Activated T-cell treated with anti-CD3 and anti-CD28 coated beads, Interleukin-2, amount 50 U/mL, for 72 hours (primary cell): ENCODE data around the gene KIF7. TPM values are rescaled to one million over a fixed set of nuclear protein-coding genes. Genes with fewer than 3 reads are reported as not detected.
A peak's percentile ranks its signal among the peaks of the same experiment; 100 is the strongest.
"Not testable (repeated sequence)": the region's sequence is repeated elsewhere in the genome, so short reads cannot be mapped to it uniquely, and the experiment has no call there.

Source experiments
- ATAC-seq, 2 donors: fragments of 150-1000 bp; cut with Tn5 transposase; replicated peaks in 1 of 2; 2 replicates each; pipeline ENCODE4 v1.10.0; 2021; ENCODE audit warnings: moderate library complexity in 2 of 2, mild to moderate bottlenecking in 1 of 2
- DNase-seq, 2 donors: peaks; one replicate each; pipeline ENCODE4 v3.0.0; 2021 to 2022; ENCODE audit warnings: mixed read lengths in 1 of 2
- H3K27ac Mint-ChIP-seq: one replicate; pipeline ENCODE4 v1.8.0; 2022; ENCODE audit warnings: mild to moderate bottlenecking, moderate library complexity, mixed read lengths
- H3K27me3 Mint-ChIP-seq: one replicate; pipeline ENCODE4 v1.8.0; 2022; ENCODE audit warnings: low read depth, mixed read lengths
- H3K36me3 Mint-ChIP-seq, 2 donors: one replicate each; pipeline ENCODE4 v1.8.0; 2022; ENCODE audit warnings: mixed read lengths in 2 of 2, mild to moderate bottlenecking in 1 of 2; ENCODE audit not compliant: insufficient read depth in 2 of 2
- H3K4me1 Mint-ChIP-seq: one replicate; pipeline ENCODE4 v1.8.0; 2022; ENCODE audit warnings: low read depth, mixed read lengths
- H3K4me3 Mint-ChIP-seq, 2 donors: one replicate each; pipeline ENCODE4 v1.8.0; 2022; ENCODE audit warnings: mild to moderate bottlenecking in 2 of 2, mixed read lengths in 2 of 2, moderate library complexity in 2 of 2
- H3K9me3 Mint-ChIP-seq, 2 donors: one replicate each; pipeline ENCODE4 v1.8.0; 2022; ENCODE audit warnings: mixed read lengths in 2 of 2
- total RNA-seq, 2 donors: library from RNA; stranded (reverse); gene quantifications; one replicate each; pipeline ENCODE4 v1.2.3, GENCODE V29; 2022

The KIF7 gene, protein sequence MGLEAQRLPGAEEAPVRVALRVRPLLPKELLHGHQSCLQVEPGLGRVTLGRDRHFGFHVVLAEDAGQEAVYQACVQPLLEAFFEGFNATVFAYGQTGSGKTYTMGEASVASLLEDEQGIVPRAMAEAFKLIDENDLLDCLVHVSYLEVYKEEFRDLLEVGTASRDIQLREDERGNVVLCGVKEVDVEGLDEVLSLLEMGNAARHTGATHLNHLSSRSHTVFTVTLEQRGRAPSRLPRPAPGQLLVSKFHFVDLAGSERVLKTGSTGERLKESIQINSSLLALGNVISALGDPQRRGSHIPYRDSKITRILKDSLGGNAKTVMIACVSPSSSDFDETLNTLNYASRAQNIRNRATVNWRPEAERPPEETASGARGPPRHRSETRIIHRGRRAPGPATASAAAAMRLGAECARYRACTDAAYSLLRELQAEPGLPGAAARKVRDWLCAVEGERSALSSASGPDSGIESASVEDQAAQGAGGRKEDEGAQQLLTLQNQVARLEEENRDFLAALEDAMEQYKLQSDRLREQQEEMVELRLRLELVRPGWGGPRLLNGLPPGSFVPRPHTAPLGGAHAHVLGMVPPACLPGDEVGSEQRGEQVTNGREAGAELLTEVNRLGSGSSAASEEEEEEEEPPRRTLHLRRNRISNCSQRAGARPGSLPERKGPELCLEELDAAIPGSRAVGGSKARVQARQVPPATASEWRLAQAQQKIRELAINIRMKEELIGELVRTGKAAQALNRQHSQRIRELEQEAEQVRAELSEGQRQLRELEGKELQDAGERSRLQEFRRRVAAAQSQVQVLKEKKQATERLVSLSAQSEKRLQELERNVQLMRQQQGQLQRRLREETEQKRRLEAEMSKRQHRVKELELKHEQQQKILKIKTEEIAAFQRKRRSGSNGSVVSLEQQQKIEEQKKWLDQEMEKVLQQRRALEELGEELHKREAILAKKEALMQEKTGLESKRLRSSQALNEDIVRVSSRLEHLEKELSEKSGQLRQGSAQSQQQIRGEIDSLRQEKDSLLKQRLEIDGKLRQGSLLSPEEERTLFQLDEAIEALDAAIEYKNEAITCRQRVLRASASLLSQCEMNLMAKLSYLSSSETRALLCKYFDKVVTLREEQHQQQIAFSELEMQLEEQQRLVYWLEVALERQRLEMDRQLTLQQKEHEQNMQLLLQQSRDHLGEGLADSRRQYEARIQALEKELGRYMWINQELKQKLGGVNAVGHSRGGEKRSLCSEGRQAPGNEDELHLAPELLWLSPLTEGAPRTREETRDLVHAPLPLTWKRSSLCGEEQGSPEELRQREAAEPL (N-terminal part only)
- total RNA-seq: 1 to 10 TPM; 1.4 to 1.8 TPM

DNA sequence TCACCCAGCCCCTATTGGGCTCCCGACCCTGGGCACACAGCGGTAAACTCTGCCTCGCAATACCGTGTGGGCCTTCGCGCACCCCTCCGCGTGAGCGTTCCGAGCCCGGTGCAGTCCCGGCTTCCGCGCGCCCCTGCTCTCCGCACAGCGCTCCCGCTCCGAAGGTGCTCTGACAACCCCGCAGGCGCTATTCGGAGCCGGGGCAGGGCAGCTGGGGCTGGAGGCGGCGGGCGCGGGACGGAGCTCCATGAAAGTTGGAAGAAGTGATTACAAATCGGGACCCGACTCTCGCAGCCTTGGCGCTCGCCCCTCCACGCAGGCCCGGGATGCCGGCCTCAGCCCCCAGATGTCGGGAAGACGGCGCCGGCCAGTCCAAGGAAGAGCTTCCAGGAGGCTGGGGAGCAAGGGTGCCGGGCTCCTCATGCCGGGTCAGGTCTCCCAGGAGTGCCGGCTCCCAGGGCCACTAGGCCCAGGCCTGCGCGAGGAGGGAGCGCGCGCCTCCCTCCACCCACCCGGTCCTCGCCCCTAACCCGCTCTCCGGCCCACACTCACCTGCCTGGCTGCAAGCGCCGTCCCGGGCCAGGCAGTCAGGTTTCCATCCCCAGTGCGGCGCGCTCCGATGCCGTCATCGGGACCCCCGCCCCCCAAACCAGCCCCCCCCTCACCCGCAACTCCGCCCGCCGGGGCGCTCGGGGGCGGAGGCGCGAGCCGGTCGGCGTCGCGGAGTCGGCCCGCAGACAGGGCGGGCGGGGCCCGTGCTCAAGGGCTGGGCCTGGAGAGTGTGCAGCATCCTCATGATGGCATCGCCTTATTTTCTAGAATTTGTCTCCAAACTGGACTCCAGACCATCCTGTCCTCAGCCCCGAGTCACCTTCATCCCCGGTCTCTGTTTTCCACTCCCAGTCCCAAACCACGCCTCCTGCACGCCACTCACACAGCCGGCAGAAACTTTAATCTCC is at the start of gene KIF7:
KIF7 (minus strand) TSS at position 621 of the 959 bp plus-strand sequence. CDS start 2,537 bp downstream, outside the sequence.
- Mint-ChIP-seq H3K27me3 (peaks cover 64% of the 10 kb centered on the region), H3K27ac (no peak within 1 kb of the TSS), H3K9me3 (no peaks in the 10 kb centered on the region), H3K4me1 (peaks cover 21% of the 10 kb centered on the region), H3K36me3 (no peaks in the 10 kb centered on the region), H3K4me3 (peak within 1 kb of the TSS; percentile 87 to 89)
- peak; percentile 76 to 78 for ATAC-seq
- peak; percentile 42 to 43 for DNase-seq

DNA sequence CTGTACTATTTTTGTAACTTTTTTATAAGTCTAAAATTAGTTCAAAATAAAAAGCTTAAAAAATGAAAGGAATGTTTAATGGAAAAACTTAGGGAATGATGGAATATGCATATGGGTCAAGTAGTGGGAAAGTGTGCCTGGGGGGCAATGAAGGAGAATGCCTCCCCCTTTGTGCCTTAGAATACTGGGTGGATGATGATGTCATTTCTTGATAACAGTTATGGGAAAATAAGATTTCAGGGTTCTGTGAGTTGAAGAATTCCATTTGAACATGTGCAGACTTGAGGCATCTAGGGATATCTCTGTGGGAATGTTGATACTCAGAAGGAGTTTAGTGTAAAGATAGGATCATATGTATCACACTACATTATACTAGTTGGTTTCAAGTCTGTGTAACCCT is 49.1 kb upstream of the KIF7 start:
- Mint-ChIP-seq H3K4me3 (no peak overlapping the region), H3K9me3 (no peaks in the 10 kb centered on the region), H3K4me1 (no peaks in the 10 kb centered on the region), H3K27me3 (peaks cover 40% of the 10 kb centered on the region), H3K36me3 (no peaks in the 10 kb centered on the region), H3K27ac (no peak overlapping the region)
- DNase-seq: no peak
- ATAC-seq: no peak

DNA sequence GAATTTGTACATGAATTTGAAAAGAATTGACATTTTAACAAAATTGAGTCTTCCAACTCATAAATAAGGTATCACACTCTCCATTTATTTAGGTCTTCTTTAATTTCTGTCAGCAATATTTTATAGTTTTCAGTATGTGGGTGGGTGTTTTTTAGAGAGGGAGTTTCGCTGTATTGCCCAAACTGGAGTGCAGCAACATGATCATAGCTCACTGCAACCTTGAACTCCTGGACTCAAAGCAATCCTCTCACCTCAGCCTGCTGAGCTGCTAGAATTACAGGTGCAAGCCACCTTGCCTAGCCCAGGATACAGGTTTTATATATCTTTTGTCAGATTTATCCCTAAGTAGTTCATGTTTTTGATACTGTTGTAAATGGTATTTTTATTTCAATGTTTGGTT is 39.9 kb upstream of the KIF7 start:
- DNase-seq (no peak), ATAC-seq (no peak)
- Mint-ChIP-seq H3K9me3 (no peaks in the 10 kb centered on the region), H3K27ac (no peak overlapping the region), H3K4me3 (no peak overlapping the region), H3K4me1 (peaks cover 6% of the 10 kb centered on the region), H3K36me3 (no peaks in the 10 kb centered on the region), H3K27me3 (peaks cover 10% of the 10 kb centered on the region)

DNA sequence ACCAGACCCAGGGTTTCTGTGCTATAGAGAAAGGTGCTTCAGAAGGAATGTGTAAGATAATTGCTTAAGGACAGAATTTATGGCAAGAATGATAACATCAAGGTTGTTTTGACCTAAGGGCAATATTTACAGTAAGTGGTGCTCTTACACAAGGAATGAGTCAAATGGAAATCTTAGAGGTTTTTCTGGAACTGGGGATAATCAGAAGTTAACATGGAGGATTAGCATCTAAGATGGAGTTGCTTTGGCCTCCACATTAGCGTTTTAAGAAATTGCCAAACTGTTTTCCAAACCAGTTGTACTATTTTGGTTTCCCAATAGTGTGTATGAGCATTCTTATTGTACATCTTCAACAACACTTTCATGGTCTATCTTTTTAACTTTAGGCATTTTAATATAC is 38.4 kb upstream of the KIF7 start:
- DNase-seq: no peak
- Mint-ChIP-seq H3K36me3 (no peaks in the 10 kb centered on the region), H3K4me3 (no peak overlapping the region), H3K27me3 (no peaks in the 10 kb centered on the region), H3K9me3 (no peaks in the 10 kb centered on the region), H3K4me1 (peaks cover 13% of the 10 kb centered on the region), H3K27ac (no peak overlapping the region)
- no peak for ATAC-seq

DNA sequence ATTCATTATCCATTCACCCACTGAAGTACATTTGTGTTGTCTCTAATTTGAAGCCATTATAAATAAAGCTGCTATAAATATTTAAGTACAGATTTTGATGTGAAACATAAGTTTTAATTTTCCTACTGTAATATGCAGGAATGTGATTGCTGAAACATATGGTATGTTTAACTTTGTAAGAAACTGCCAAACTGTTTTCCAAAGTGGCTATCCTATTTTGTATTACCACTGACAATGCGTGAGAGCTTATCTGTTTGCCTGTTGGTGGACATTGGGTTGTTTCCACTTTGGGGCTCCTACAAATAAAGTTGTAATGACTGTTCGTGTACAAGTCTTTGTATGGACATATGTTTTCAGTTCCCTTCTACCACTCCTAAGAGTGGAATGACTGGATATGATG is 37.8 kb upstream of the KIF7 start:
- Mint-ChIP-seq H3K27me3 (no peaks in the 10 kb centered on the region), H3K36me3 (no peaks in the 10 kb centered on the region), H3K4me3 (no peak overlapping the region), H3K27ac (no peak overlapping the region), H3K9me3 (no peaks in the 10 kb centered on the region), H3K4me1 (peaks cover 13% of the 10 kb centered on the region)
- DNase-seq: no peak
- ATAC-seq: no peak

DNA sequence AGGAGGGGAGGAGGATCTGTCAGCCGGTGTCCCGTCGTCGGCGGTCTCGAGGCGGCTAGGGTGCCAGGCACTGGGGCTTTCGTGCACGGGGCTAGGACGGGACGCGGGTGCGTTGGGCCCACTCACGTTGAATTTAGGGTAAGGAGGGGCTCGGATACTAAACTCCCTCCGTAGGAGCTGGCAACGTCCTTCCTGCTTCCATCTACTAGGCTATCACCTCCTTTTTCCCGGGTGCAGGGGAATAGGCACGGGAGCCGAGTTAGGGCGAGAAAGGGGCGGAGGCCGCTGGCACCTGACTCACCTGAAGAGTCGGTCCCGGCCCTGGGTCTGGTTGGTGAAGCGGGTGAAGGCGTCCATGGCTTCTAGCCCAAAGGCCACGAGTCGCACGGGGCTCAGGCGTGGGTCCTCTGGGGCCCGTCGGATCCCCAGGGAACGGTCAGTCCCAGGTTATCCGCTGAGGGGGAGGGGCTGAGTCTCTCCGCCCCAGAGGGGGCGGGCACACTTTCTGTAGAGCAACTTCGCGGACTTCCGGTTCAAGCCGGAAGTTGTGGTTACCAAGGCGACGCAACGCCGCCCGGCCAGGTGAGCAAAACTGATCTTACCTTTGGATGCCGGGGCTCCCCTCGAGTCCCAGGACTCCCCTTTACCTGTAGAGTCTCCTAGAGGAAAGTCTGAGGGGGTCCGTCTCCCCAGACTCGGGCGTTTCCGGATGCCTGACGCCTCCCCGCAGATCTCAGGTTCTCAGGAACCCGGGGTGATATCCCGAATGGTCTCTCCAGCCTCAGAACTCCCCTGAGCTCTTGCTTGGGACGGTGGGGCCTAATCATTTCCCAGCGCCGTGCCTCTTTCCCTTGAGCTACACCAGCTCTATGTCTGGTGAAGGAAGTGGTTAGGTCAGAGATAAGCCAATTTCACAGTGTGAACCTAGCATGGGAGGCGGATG is 35.3 kb upstream of the KIF7 start, which contains the start of the genes PEX11A and WDR93:
PEX11A (minus strand) TSS at position 479 of the 943 bp plus-strand sequence; CDS start at position 357, 122 bp downstream.
WDR93 (plus strand) TSS at position 536 of the 943 bp plus-strand sequence. CDS start 10,936 bp downstream, outside the sequence.
- H3K36me3 Mint-ChIP-seq: no peaks in the 10 kb centered on the region
- DNase-seq (peak; percentile 78 to 85), ATAC-seq (peak; percentile 94 to 97)
- H3K9me3 Mint-ChIP-seq: no peaks in the 10 kb centered on the region
- H3K27ac Mint-ChIP-seq: peak within 1 kb of the TSS; percentile 87
- no peaks in the 10 kb centered on the region for H3K27me3 Mint-ChIP-seq
- peaks cover 13% of the 10 kb centered on the region for H3K4me1 Mint-ChIP-seq
- H3K4me3 Mint-ChIP-seq: peak within 1 kb of the TSS; percentile 87 to 88

DNA sequence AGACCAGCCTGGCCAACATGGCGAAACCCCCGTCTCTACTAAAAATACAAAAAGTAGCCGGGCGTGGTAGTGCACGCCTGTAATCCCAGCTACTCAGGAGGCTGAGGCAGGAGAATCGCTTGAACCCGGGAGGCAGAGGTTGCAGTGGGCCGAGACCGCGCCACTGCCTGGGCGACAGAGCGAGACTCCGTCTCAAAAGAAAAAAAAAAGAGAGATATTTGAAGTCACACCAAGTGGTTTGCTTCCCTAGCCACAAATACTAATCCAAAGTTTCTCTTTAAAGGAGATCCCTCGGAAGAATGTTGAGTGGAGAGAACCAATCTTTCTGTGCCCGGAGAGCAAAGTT is 34.6 kb upstream of the KIF7 start:
- H3K36me3 Mint-ChIP-seq, H3K9me3 Mint-ChIP-seq, H3K27me3 Mint-ChIP-seq, DNase-seq, ATAC-seq: not testable (repeated sequence)
- Mint-ChIP-seq H3K4me1 (peaks cover 13% of the 10 kb centered on the region), H3K27ac (peak overlapping the region; percentile 17), H3K4me3 (peak overlapping the region; percentile 87 to 88)

DNA sequence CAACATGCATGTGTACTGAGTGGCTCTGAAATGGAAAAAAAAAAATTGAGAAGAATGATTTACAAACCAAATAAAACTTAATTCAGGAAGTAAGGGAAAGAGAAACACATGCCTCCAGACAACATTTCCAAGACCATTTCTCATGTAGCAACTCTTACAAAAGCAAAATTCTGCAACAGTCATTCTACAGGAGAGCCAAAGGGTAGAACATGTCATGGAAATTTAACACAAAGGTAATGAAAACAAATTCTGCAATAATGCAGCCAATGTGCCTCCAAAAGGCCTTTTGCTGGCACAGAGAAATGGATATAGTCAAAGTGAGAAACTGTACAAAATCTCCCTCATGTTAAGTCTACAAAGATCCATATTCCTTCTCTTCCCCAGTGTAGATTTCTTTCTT is 31.3 kb upstream of the KIF7 start:
- H3K4me3 Mint-ChIP-seq: no peak overlapping the region
- no peak for DNase-seq
- no peak for ATAC-seq
- H3K36me3 Mint-ChIP-seq: no peaks in the 10 kb centered on the region
- no peaks in the 10 kb centered on the region for H3K27me3 Mint-ChIP-seq
- H3K27ac Mint-ChIP-seq: no peak overlapping the region
- H3K9me3 Mint-ChIP-seq: no peaks in the 10 kb centered on the region
- H3K4me1 Mint-ChIP-seq: peaks cover 13% of the 10 kb centered on the region

DNA sequence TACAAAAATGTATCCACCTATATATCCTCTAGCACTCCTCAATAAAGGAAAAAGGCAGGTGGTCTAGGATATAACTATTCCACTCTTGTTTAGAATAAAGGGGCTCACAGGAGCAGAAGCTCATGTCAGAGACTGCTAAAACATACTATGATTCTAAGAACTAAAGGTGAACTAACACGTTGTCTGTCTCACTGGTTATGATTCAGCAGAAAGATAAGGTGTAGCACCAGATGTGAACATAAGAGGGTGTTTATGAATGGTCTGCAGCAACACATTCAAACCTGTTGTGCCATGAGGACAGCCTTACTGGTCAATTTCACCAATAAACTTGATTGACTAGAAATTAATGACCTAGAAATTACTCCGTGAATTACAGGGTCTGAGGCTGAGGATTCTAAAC is 30.7 kb upstream of the KIF7 start:
- H3K36me3 Mint-ChIP-seq: no peaks in the 10 kb centered on the region
- no peak overlapping the region for H3K4me3 Mint-ChIP-seq
- H3K4me1 Mint-ChIP-seq: peaks cover 11% of the 10 kb centered on the region
- DNase-seq (no peak), ATAC-seq (no peak)
- no peak overlapping the region for H3K27ac Mint-ChIP-seq
- no peaks in the 10 kb centered on the region for H3K9me3 Mint-ChIP-seq
- H3K27me3 Mint-ChIP-seq: no peaks in the 10 kb centered on the region

DNA sequence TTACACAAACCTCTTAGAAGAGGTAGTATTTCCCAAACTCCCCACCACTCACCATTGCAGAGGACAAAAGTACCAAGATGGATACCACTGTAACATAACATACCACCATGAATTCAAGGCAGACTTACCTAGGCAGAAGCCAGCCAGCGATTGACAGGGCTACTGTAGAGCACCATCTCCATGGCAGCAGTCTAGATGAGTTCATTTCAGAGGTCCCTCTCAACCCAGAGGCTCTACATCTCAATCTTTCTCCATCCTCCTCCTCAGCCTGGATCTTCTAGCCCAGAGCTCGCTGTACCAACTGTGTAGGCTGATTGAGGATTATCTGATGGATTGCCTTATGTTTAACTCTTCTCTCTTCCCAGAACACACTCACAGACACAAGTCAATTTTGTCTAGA is 25.9 kb upstream of the KIF7 start:
- ATAC-seq (no peak), DNase-seq (no peak)
- Mint-ChIP-seq H3K27me3 (no peaks in the 10 kb centered on the region), H3K27ac (no peak overlapping the region), H3K36me3 (no peaks in the 10 kb centered on the region), H3K9me3 (no peaks in the 10 kb centered on the region), H3K4me3 (no peak overlapping the region), H3K4me1 (no peaks in the 10 kb centered on the region)

DNA sequence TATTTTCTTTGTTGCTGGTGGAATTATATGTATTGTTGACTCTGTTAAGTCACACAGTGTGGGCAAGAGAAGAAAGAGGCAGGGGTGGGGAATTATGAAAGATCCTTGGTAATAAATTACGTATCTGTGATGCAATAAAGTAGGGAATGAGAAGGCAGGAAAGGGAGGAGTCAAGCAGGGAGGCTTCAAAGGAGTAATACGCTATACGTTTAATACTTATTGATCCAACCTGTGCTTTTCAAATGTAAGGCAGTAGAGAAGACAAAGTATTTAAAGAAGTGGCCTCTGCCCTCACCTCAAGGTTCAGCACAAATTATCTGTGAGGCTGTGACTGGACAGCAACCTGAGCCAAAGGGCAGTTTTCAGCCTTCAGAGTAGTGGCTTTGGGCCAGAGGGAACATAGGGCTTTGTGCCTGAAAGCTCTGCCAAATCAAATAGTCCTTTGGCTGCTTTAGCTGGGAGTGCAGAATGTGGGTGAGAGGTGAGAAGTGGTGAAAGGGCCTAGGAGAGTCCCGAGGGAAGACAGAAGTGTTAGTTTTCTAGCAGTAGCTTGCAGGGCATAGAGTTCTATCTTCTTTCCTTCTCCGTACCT is 25.1 kb upstream of the KIF7 start:
- Mint-ChIP-seq H3K4me3 (no peak overlapping the region), H3K4me1 (no peaks in the 10 kb centered on the region), H3K36me3 (no peaks in the 10 kb centered on the region), H3K27me3 (no peaks in the 10 kb centered on the region), H3K27ac (no peak overlapping the region), H3K9me3 (no peaks in the 10 kb centered on the region)
- ATAC-seq: no peak
- DNase-seq: no peak
